ENCODE measurements around the gene PTGER1. TPM values are rescaled to one million over a fixed set of nuclear protein-coding genes. Genes with fewer than 3 reads are reported as not detected.

The PTGER1 gene
- total and polyA plus RNA-seq, 2 of the 13 experiments (the other 11 are each of a cell fraction or from before 2014, with no cell fraction given), result 0.13 TPM; not detected in 1

DNA sequence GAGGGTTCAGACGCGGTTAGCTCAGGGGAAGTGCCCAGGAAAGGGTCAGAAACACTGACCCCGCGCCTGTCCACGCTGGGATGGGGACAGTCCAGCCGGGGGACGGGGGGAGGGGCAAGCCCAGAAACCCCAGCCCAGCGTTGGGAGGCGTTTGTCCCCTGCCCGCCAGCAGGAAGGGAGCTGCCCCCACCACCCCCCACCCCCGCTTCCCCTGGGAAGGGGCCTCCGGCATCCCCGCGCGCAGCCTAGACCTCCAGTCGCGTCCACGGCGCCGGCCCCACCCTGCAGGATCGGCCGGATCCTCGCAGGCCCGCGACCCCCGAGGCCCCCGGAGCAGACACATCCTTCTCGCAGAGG, 20.5 kb upstream of the PTGER1 start:
- Histone ChIP-seq H3K9me3 (ENCODE audit: low read length) (no peaks in the 10 kb centered on the region), H3K27ac (ENCODE audit: extremely low read length, insufficient read depth, low read length) (peak overlapping the region; percentile 40), H3K9ac (ENCODE audit: insufficient read depth, low read depth, low read length) (peak overlapping the region; percentile 70), H3K36me3 (replicated peaks in 1 of 2; ENCODE audit: control insufficient read depth in 1 of 2, insufficient read depth in 2 of 2, low read length in 2 of 2) (no peaks in the 10 kb centered on the region), H3K4me3 (replicated peaks in 1 of 3; ENCODE audit: insufficient read depth in 1 of 3, low read depth in 2 of 3, low read length in 3 of 3) (peak overlapping the region; percentile 84 to 88 (median 87)), H3K27me3 (ENCODE audit: control insufficient read depth in 1 of 2, insufficient read depth in 2 of 2, low read length in 2 of 2) (no peaks in the 10 kb centered on the region), H3K4me2 (ENCODE audit: low read depth, low read length) (peak overlapping the region; percentile 97), H2AFZ (ENCODE audit: low read length) (no peak overlapping the region), H4K20me1 (ENCODE audit: insufficient read depth, low read length) (no peaks in the 10 kb centered on the region), H3K79me2 (ENCODE audit: insufficient read depth, low read length) (peaks cover 13% of the 10 kb centered on the region), H3K4me1 (ENCODE audit: insufficient read depth, low read length) (peaks cover 37% of the 10 kb centered on the region)
- WGBS (ENCODE audit: low lambda C conversion rate), result no CpG with 5 or more reads among the region's 28 CpGs
- ChIA-PET CTCF (ENCODE audit: low intra/inter-chr PET ratio, low total read pairs) (no interaction called here), POLR2A (interaction anchor here (0.9 to 8.5 kb wide), 5 partner anchors 17 to 76 kb away, joined by 3 to 123 read pairs (median 6); partner anchors contain the start of gene DNAJB1)
- ATAC-seq (no peak), DNase-seq (ENCODE audit: low spot score) (no peak), FAIRE-seq (no peak)
- in situ Hi-C loops (cut with HindIII; ENCODE audit: extremely low pct_ligation_motif_present, low pct_unique_long_range_greater_than_20kb), result no loop called here
- intact Hi-C loops (cut with micrococcal nuclease; ENCODE audit: unreplicated experiment), result no loop called here
- BruUV-seq (replicated peaks), result no TSS peak
- TF ChIP-seq SMAD3 (CRISPR knock-in tag; IDR thresholded peaks at IDR 0.05) (no peak), PPARG (CRISPR knock-in tag; conservative IDR thresholded peaks at IDR 0.05) (no peak), MYC (CRISPR knock-in tag; IDR thresholded peaks at IDR 0.05; ENCODE audit: borderline replicate concordance) (no peak), SIX4 (CRISPR knock-in tag; IDR thresholded peaks at IDR 0.05) (no peak), ZFP82 (CRISPR knock-in tag; IDR thresholded peaks at IDR 0.05; ENCODE audit: borderline replicate concordance) (no peak), KDM1A (CRISPR knock-in tag; IDR thresholded peaks at IDR 0.05) (no peak), TBX3 (IDR thresholded peaks at IDR 0.05; ENCODE audit: borderline replicate concordance) (no peak), GABPA (IDR thresholded peaks at IDR 0.05; ENCODE audit: low read depth, low read length) (no peak), GABPA (CRISPR knock-in tag; IDR thresholded peaks at IDR 0.05; ENCODE audit: low read depth) (no peak), ASH2L (IDR thresholded peaks at IDR 0.05; ENCODE audit: insufficient read length, low read depth, low read length) (peak; percentile 8), ZMYM3 (CRISPR knock-in tag; IDR thresholded peaks at IDR 0.05) (no peak), TGIF2 (CRISPR knock-in tag; IDR thresholded peaks at IDR 0.05) (no peak), ZBTB1 (CRISPR knock-in tag; IDR thresholded peaks at IDR 0.05; ENCODE audit: borderline replicate concordance) (no peak), ZNF549 (CRISPR knock-in tag; IDR thresholded peaks at IDR 0.05) (no peak)
- TF ChIP-seq, protein P1, sequence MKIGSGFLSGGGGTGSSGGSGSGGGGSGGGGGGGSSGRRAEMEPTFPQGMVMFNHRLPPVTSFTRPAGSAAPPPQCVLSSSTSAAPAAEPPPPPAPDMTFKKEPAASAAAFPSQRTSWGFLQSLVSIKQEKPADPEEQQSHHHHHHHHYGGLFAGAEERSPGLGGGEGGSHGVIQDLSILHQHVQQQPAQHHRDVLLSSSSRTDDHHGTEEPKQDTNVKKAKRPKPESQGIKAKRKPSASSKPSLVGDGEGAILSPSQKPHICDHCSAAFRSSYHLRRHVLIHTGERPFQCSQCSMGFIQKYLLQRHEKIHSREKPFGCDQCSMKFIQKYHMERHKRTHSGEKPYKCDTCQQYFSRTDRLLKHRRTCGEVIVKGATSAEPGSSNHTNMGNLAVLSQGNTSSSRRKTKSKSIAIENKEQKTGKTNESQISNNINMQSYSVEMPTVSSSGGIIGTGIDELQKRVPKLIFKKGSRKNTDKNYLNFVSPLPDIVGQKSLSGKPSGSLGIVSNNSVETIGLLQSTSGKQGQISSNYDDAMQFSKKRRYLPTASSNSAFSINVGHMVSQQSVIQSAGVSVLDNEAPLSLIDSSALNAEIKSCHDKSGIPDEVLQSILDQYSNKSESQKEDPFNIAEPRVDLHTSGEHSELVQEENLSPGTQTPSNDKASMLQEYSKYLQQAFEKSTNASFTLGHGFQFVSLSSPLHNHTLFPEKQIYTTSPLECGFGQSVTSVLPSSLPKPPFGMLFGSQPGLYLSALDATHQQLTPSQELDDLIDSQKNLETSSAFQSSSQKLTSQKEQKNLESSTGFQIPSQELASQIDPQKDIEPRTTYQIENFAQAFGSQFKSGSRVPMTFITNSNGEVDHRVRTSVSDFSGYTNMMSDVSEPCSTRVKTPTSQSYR (CRISPR knock-in tag; IDR thresholded peaks at IDR 0.05; ENCODE audit: borderline replicate concordance), result 0 out of 2 replicates have a peak, but pooled peaks have one; percentile 20
- TF ChIP-seq, protein P2, sequence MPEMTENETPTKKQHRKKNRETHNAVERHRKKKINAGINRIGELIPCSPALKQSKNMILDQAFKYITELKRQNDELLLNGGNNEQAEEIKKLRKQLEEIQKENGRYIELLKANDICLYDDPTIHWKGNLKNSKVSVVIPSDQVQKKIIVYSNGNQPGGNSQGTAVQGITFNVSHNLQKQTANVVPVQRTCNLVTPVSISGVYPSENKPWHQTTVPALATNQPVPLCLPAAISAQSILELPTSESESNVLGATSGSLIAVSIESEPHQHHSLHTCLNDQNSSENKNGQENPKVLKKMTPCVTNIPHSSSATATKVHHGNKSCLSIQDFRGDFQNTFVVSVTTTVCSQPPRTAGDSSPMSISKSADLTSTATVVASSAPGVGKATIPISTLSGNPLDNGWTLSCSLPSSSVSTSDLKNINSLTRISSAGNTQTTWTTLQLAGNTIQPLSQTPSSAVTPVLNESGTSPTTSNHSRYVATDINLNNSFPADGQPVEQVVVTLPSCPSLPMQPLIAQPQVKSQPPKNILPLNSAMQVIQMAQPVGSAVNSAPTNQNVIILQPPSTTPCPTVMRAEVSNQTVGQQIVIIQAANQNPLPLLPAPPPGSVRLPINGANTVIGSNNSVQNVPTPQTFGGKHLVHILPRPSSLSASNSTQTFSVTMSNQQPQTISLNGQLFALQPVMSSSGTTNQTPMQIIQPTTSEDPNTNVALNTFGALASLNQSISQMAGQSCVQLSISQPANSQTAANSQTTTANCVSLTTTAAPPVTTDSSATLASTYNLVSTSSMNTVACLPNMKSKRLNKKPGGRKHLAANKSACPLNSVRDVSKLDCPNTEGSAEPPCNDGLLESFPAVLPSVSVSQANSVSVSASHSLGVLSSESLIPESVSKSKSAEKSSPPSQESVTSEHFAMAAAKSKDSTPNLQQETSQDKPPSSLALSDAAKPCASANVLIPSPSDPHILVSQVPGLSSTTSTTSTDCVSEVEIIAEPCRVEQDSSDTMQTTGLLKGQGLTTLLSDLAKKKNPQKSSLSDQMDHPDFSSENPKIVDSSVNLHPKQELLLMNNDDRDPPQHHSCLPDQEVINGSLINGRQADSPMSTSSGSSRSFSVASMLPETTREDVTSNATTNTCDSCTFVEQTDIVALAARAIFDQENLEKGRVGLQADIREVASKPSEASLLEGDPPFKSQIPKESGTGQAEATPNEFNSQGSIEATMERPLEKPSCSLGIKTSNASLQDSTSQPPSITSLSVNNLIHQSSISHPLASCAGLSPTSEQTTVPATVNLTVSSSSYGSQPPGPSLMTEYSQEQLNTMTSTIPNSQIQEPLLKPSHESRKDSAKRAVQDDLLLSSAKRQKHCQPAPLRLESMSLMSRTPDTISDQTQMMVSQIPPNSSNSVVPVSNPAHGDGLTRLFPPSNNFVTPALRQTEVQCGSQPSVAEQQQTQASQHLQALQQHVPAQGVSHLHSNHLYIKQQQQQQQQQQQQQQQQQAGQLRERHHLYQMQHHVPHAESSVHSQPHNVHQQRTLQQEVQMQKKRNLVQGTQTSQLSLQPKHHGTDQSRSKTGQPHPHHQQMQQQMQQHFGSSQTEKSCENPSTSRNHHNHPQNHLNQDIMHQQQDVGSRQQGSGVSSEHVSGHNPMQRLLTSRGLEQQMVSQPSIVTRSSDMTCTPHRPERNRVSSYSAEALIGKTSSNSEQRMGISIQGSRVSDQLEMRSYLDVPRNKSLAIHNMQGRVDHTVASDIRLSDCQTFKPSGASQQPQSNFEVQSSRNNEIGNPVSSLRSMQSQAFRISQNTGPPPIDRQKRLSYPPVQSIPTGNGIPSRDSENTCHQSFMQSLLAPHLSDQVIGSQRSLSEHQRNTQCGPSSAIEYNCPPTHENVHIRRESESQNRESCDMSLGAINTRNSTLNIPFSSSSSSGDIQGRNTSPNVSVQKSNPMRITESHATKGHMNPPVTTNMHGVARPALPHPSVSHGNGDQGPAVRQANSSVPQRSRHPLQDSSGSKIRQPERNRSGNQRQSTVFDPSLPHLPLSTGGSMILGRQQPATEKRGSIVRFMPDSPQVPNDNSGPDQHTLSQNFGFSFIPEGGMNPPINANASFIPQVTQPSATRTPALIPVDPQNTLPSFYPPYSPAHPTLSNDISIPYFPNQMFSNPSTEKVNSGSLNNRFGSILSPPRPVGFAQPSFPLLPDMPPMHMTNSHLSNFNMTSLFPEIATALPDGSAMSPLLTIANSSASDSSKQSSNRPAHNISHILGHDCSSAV (CRISPR knock-in tag; IDR thresholded peaks at IDR 0.05; ENCODE audit: borderline replicate concordance), result no peak
